HepG2 (cell line): ENCODE results near the gene GNAI2. TPM values are rescaled to one million over a fixed set of nuclear protein-coding genes. Genes with fewer than 3 reads are reported as not detected.

Experiments
- CHD4 ChIP-seq: fragments of 200-600 bp; sonication (generic); IDR thresholded peaks from 2 replicates; pipeline ENCODE4 v1.7.0; 2017; ENCODE audit warnings: mild to moderate bottlenecking, low read length, borderline replicate concordance
- FOXJ3 ChIP-seq: sonication (generic); formaldehyde crosslinking; IDR thresholded peaks from 2 replicates; pipeline ENCODE4 v1.4.0; 2020; ENCODE audit warnings: missing genetic modification reagents, mild to moderate bottlenecking, borderline replicate concordance
- KDM3A ChIP-seq: IDR thresholded peaks from 2 replicates; pipeline ENCODE4 v1.6.1; 2018; ENCODE audit warnings: low read depth, missing compliant biosample characterization
- MED13 ChIP-seq: sonication (generic); formaldehyde crosslinking; IDR thresholded peaks from 2 replicates; pipeline ENCODE4 v1.5.0; 2020; ENCODE audit warnings: missing genetic modification reagents
- NFE2L2 ChIP-seq: fragments of 150-350 bp; IDR thresholded peaks from 2 replicates; pipeline ENCODE4 v1.6.1; 2014; ENCODE audit warnings: low read length
- NFYB ChIP-seq: sonication (generic); formaldehyde crosslinking; IDR thresholded peaks from 2 replicates; pipeline ENCODE4 v1.4.0; 2020; ENCODE audit warnings: missing genetic modification reagents
- SPEN ChIP-seq: sonication (generic); formaldehyde crosslinking; IDR thresholded peaks from 2 replicates; pipeline ENCODE4 v1.5.1; 2020; ENCODE audit warnings: low read depth, mild to moderate bottlenecking, missing genetic modification reagents
- TAF15 ChIP-seq: fragments of 200-400 bp; formaldehyde crosslinking; IDR thresholded peaks from one replicate; pipeline ENCODE4 v1.6.1; 2018; ENCODE audit warnings: mild to moderate bottlenecking, low read depth, low read length; ENCODE audit not compliant: poor library complexity, severe bottlenecking
- TBX3 ChIP-seq: fragments of 450-650 bp; IDR thresholded peaks from 2 replicates; pipeline ENCODE4 v1.6.1; 2017; ENCODE audit warnings: antibody characterized with exemption, mild to moderate bottlenecking, inconsistent platforms, borderline replicate concordance
- ZNF333 ChIP-seq: sonication (generic); formaldehyde crosslinking; IDR thresholded peaks from 2 replicates; pipeline ENCODE4 v1.4.0; 2020; ENCODE audit warnings: mild to moderate bottlenecking, missing genetic modification reagents, borderline replicate concordance
- ZNF383 ChIP-seq: sonication (generic); formaldehyde crosslinking; IDR thresholded peaks from 2 replicates; pipeline ENCODE4 v1.4.0; 2020; ENCODE audit warnings: missing genetic modification reagents, mild to moderate bottlenecking, borderline replicate concordance
- ZNF501 ChIP-seq: sonication (generic); formaldehyde crosslinking; IDR thresholded peaks from 2 replicates; pipeline ENCODE4 v1.5.1; 2020; ENCODE audit warnings: mild to moderate bottlenecking, moderate library complexity, missing genetic modification reagents
- ZNF878 ChIP-seq: sonication (generic); formaldehyde crosslinking; IDR thresholded peaks from 2 replicates; pipeline ENCODE4 v1.8.1; 2023; ENCODE audit warnings: mild to moderate bottlenecking, missing genetic modification reagents, moderate library complexity
- ZNF883 ChIP-seq: sonication (generic); formaldehyde crosslinking; IDR thresholded peaks from 2 replicates; pipeline ENCODE4 v1.5.1; 2020; ENCODE audit warnings: mild to moderate bottlenecking, missing genetic modification reagents; ENCODE audit errors: not compliant biosample characterization
- polyA plus RNA-seq, 8 experiments: library from polyadenylated mRNA; depleted of rRNA in 3 of 8; stranded (reverse) in 7 of 8; unstranded in 1 of 8; fragments of >200 nt; fragmentation: Illumina TruSeq in 4 of 8; extraction: Trizol in 4 of 8; gene quantifications; 2 replicates each; pipeline versions ENCODE4 v1.2.1 to v1.2.3, GENCODE V29; 2011 to 2016; ENCODE audit warnings: low read depth in 4 of 8, missing spikeins in 1 of 8, mixed read lengths in 1 of 8; ENCODE audit not compliant: insufficient read depth in 1 of 8
- total RNA-seq, 5 experiments: library from RNA; depleted of rRNA; stranded (reverse); fragments of >200 nt; fragmentation: Illumina TruSeq; extraction: Trizol; gene quantifications; 2 replicates each; pipeline ENCODE4 v1.2.3, GENCODE V29; 2016; ENCODE audit warnings: low read depth in 1 of 5
- TF ChIP-seq, protein P1 (sequence below): sonication (generic); formaldehyde crosslinking; IDR thresholded peaks from 2 replicates; pipeline ENCODE4 v1.5.0; 2020; ENCODE audit warnings: missing genetic modification reagents, mild to moderate bottlenecking, borderline replicate concordance
- TF ChIP-seq, protein P2 (sequence below): sonication (generic); formaldehyde crosslinking; IDR thresholded peaks from 2 replicates; pipeline ENCODE4 v1.5.1; 2020; ENCODE audit warnings: missing genetic modification reagents, mild to moderate bottlenecking, borderline replicate concordance
- TF ChIP-seq, protein P3 (sequence below): sonication (generic); formaldehyde crosslinking; IDR thresholded peaks from 2 replicates; pipeline ENCODE4 v1.9.0; 2022; ENCODE audit warnings: missing genetic modification reagents, mild to moderate bottlenecking, borderline replicate concordance
- TF ChIP-seq, protein P4 (sequence below): sonication (generic); formaldehyde crosslinking; IDR thresholded peaks from 2 replicates; pipeline ENCODE4 v1.4.0; 2020; ENCODE audit warnings: low read depth, missing genetic modification reagents
- TF ChIP-seq, protein P5 (sequence below): sonication (generic); formaldehyde crosslinking; IDR thresholded peaks from 2 replicates; pipeline ENCODE4 v1.5.0; 2020; ENCODE audit warnings: missing genetic modification reagents

Gene GNAI2
- total and polyA plus RNA-seq, 2 of the 13 experiments (the other 11 are each of a cell fraction or from before 2014, with no cell fraction given) = 51.1 to 66.2 TPM

DNA sequence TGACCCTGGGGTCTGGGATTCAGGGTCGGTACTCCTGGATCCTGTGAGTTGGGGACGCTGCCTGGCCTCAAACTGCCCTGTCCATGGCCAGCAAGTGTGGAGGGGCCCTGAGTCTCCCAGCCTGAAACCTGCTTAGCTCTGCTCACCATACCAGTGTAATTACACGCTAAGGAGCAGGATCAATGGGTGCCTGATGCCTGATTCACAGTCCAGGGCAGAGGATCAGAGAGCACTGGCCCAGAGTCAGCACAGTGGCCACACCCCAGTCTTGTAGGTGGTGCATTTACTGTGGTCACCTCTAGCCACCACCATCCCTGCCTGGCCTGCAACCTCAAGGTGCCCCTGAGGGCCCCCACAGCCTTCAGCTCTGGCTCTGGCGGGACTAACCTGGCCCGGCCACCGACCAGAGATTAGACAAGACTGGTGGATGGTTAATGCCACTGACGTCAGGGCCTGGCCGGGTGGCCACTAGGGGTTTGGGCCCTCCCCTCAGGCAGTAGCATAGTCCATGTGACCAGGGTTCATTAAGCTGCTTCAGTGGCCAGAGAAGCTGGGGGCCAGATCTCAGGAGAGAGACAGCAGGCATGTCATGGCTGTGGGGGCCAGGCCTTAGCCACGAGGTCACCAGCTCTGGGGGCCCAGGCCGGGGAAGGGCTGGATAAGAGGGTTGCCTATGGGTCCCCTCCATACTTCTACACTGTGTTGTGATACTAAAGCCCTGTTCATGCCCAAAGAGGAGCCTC, 34.3 kb upstream of the GNAI2 start (continued):
- TF ChIP-seq, protein P1, sequence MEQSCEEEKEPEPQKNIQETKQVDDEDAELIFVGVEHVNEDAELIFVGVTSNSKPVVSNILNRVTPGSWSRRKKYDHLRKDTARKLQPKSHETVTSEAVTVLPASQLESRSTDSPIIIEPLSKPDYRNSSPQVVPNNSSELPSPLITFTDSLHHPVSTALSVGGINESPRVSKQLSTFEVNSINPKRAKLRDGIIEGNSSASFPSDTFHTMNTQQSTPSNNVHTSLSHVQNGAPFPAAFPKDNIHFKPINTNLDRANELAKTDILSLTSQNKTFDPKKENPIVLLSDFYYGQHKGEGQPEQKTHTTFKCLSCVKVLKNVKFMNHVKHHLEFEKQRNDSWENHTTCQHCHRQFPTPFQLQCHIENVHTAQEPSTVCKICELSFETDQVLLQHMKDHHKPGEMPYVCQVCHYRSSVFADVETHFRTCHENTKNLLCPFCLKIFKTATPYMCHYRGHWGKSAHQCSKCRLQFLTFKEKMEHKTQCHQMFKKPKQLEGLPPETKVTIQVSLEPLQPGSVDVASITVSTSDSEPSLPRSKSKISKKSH (CRISPR knock-in tag) = peak; percentile 58
- TF ChIP-seq, protein P2, sequence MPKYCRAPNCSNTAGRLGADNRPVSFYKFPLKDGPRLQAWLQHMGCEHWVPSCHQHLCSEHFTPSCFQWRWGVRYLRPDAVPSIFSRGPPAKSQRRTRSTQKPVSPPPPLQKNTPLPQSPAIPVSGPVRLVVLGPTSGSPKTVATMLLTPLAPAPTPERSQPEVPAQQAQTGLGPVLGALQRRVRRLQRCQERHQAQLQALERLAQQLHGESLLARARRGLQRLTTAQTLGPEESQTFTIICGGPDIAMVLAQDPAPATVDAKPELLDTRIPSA (CRISPR knock-in tag) = no peak
- TF ChIP-seq MED13 (CRISPR knock-in tag) (no peak), ZNF501 (CRISPR knock-in tag) (peak; percentile 67), SPEN (CRISPR knock-in tag) (peak; percentile 40; the same call in 1 of the 2 replicates), NFYB (CRISPR knock-in tag) (no peak), FOXJ3 (CRISPR knock-in tag) (no peak), ZNF883 (CRISPR knock-in tag) (peak; percentile 42), TBX3 (no peak), NFE2L2 (no peak), ZNF878 (CRISPR knock-in tag) (peak; percentile 23), TAF15 (no peak), ZNF333 (CRISPR knock-in tag) (no peak), KDM3A (CRISPR knock-in tag) (peak; percentile 69), ZNF383 (CRISPR knock-in tag) (no peak), CHD4 (no peak)
- TF ChIP-seq, protein P3, sequence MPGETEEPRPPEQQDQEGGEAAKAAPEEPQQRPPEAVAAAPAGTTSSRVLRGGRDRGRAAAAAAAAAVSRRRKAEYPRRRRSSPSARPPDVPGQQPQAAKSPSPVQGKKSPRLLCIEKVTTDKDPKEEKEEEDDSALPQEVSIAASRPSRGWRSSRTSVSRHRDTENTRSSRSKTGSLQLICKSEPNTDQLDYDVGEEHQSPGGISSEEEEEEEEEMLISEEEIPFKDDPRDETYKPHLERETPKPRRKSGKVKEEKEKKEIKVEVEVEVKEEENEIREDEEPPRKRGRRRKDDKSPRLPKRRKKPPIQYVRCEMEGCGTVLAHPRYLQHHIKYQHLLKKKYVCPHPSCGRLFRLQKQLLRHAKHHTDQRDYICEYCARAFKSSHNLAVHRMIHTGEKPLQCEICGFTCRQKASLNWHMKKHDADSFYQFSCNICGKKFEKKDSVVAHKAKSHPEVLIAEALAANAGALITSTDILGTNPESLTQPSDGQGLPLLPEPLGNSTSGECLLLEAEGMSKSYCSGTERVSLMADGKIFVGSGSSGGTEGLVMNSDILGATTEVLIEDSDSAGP (CRISPR knock-in tag) = peak; percentile 56
- TF ChIP-seq, protein P4, sequence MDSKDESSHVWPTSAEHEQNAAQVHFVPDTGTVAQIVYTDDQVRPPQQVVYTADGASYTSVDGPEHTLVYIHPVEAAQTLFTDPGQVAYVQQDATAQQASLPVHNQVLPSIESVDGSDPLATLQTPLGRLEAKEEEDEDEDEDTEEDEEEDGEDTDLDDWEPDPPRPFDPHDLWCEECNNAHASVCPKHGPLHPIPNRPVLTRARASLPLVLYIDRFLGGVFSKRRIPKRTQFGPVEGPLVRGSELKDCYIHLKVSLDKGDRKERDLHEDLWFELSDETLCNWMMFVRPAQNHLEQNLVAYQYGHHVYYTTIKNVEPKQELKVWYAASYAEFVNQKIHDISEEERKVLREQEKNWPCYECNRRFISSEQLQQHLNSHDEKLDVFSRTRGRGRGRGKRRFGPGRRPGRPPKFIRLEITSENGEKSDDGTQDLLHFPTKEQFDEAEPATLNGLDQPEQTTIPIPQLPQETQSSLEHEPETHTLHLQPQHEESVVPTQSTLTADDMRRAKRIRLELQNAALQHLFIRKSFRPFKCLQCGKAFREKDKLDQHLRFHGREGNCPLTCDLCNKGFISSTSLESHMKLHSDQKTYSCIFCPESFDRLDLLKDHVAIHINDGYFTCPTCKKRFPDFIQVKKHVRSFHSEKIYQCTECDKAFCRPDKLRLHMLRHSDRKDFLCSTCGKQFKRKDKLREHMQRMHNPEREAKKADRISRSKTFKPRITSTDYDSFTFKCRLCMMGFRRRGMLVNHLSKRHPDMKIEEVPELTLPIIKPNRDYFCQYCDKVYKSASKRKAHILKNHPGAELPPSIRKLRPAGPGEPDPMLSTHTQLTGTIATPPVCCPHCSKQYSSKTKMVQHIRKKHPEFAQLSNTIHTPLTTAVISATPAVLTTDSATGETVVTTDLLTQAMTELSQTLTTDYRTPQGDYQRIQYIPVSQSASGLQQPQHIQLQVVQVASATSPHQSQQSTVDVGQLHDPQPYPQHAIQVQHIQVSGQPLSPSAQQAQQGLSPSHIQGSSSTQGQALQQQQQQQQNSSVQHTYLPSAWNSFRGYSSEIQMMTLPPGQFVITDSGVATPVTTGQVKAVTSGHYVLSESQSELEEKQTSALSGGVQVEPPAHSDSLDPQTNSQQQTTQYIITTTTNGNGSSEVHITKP (CRISPR knock-in tag) = 0 out of 2 replicates have a peak, but pooled peaks have one; percentile 69
- TF ChIP-seq, protein P5, sequence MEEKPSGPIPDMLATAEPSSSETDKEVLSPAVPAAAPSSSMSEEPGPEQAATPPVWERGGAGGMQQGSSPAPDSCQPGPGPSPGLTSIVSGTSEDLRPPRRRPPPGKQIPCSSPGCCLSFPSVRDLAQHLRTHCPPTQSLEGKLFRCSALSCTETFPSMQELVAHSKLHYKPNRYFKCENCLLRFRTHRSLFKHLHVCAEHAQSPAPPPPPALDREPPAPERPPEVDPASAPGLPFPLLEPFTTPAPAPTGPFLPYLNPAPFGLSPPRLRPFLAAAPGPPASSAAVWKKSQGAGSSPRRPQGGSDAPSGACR (CRISPR knock-in tag) = no peak
